ENCODE measurements around the gene KCNIP3.

DNA sequence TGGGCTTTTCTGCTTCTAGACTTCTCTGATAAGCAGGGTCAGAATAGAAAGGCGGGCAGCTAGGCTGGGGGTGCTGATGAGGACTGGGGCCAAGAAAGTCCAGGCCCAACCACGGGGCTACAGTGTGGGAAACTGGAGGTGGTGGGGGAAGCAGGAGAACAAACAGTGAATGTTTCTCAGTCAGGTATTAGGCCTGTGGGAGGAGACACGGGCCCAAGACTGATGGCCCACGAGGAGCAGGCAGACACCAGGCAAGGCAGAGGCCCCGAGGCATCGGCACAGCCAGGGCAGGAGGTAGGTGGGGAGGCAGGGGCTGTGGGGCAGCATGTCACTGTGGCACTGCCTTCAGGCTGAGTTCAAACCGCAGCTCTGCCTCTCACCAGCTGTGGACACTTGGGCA is 40.7 kb downstream of the KCNIP3 start:
- TF ChIP-seq, protein P1, sequence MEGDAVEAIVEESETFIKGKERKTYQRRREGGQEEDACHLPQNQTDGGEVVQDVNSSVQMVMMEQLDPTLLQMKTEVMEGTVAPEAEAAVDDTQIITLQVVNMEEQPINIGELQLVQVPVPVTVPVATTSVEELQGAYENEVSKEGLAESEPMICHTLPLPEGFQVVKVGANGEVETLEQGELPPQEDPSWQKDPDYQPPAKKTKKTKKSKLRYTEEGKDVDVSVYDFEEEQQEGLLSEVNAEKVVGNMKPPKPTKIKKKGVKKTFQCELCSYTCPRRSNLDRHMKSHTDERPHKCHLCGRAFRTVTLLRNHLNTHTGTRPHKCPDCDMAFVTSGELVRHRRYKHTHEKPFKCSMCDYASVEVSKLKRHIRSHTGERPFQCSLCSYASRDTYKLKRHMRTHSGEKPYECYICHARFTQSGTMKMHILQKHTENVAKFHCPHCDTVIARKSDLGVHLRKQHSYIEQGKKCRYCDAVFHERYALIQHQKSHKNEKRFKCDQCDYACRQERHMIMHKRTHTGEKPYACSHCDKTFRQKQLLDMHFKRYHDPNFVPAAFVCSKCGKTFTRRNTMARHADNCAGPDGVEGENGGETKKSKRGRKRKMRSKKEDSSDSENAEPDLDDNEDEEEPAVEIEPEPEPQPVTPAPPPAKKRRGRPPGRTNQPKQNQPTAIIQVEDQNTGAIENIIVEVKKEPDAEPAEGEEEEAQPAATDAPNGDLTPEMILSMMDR (IDR thresholded peaks at IDR 0.05; ENCODE audit: borderline replicate concordance, extremely low read depth, low read length, poor library complexity, severe bottlenecking): no peak
- no peak for TF ChIP-seq EZH2 (IDR thresholded peaks at IDR 0.05; ENCODE audit: borderline replicate concordance, low read depth, low read length, severe bottlenecking)
